ENCODE data around the gene ANKRD17.

ANKRD17 gene

GRCh38 chr4:73181231-73181630 lies 77.4 kb downstream of the ANKRD17 start:
- no peak for FAIRE-seq
- no peak for DNase-seq (ENCODE audit: insufficient read length, low spot score)
- TF ChIP-seq CTCF (IDR thresholded peaks at IDR 0.05; ENCODE audit: insufficient read depth, missing control alignments), result no peak

GRCh38 chr4:73178389-73178788 lies 80.2 kb downstream of the ANKRD17 start:
- DNase-seq (ENCODE audit: insufficient read length, low spot score) (no peak), FAIRE-seq (no peak)
- no peak for TF ChIP-seq CTCF (IDR thresholded peaks at IDR 0.05; ENCODE audit: insufficient read depth, missing control alignments)

- no peak for DNase-seq (ENCODE audit: insufficient read length, low spot score)
- no peak for TF ChIP-seq CTCF (IDR thresholded peaks at IDR 0.05; ENCODE audit: insufficient read depth, missing control alignments)
- no peak for FAIRE-seq
These were observed 86.4 kb downstream of the ANKRD17 start for GRCh38 chr4:73172161-73172560.

GRCh38 chr4:73170518-73171198 lies 87.9 kb downstream of the ANKRD17 start:
- DNase-seq (ENCODE audit: insufficient read length, low spot score), result no peak
- TF ChIP-seq CTCF (IDR thresholded peaks at IDR 0.05; ENCODE audit: insufficient read depth, missing control alignments), result no peak
- no peak for FAIRE-seq

- FAIRE-seq (no peak), DNase-seq (ENCODE audit: insufficient read length, low spot score) (no peak)
- TF ChIP-seq CTCF (IDR thresholded peaks at IDR 0.05; ENCODE audit: insufficient read depth, missing control alignments), result no peak
These were observed 92.4 kb downstream of the ANKRD17 start for GRCh38 chr4:73166212-73166611.

GRCh38 chr4:73161527-73162185 lies 96.9 kb downstream of the ANKRD17 start:
- TF ChIP-seq CTCF (IDR thresholded peaks at IDR 0.05; ENCODE audit: insufficient read depth, missing control alignments), result no peak
- FAIRE-seq (no peak), DNase-seq (ENCODE audit: insufficient read length, low spot score) (no peak)

GRCh38 chr4:73156394-73156793 lies 102.2 kb downstream of the ANKRD17 start:
- TF ChIP-seq CTCF (IDR thresholded peaks at IDR 0.05; ENCODE audit: insufficient read depth, missing control alignments), result no peak
- FAIRE-seq, result no peak
- no peak for DNase-seq (ENCODE audit: insufficient read length, low spot score)
